ENCODE data around the gene GPD1L. TPM values are rescaled to one million over a fixed set of nuclear protein-coding genes. Genes with fewer than 3 reads are reported as not detected.

The GPD1L gene
- total and polyA plus RNA-seq, 2 of the 13 experiments (the other 11 are each of a cell fraction or from before 2014, with no cell fraction given): 4.9 to 13.7 TPM

GRCh38 chr3:32216172-32216783 is 109.9 kb downstream of the GPD1L start (continued):
- no peak for TF ChIP-seq ZNF17 (CRISPR knock-in tag; IDR thresholded peaks at IDR 0.05)
- peak; percentile 11; the same call in 1 of the 2 replicates for TF ChIP-seq CTCF (CRISPR knock-in tag; IDR thresholded peaks at IDR 0.05)
- TF ChIP-seq ZNF691 (CRISPR knock-in tag; IDR thresholded peaks at IDR 0.05; ENCODE audit: borderline replicate concordance, low read depth): 0 out of 2 replicates have a peak, but pooled peaks have one; percentile 69
- TF ChIP-seq FLYWCH1 (CRISPR knock-in tag; IDR thresholded peaks at IDR 0.05): no peak
- no peak for TF ChIP-seq PHB2 (IDR thresholded peaks at IDR 0.05; ENCODE audit: partially characterized antibody)
- TF ChIP-seq RAD21 (CRISPR knock-in tag; IDR thresholded peaks at IDR 0.05): peak; percentile 35; the same call in 1 of the 2 replicates
- peak; percentile 77; the same call in 1 of the 2 replicates for TF ChIP-seq ZNF761 (CRISPR knock-in tag; conservative IDR thresholded peaks at IDR 0.05)
- no peak for TF ChIP-seq HIC2 (CRISPR knock-in tag; IDR thresholded peaks at IDR 0.05; ENCODE audit: low read depth)
- peak; percentile 37; the same call in 1 of the 2 replicates for TF ChIP-seq ZNF639 (CRISPR knock-in tag; conservative IDR thresholded peaks at IDR 0.05)
- peak; percentile 54; the same call in 1 of the 2 replicates for TF ChIP-seq SPEN (CRISPR knock-in tag; IDR thresholded peaks at IDR 0.05; ENCODE audit: low read depth)
- TF ChIP-seq ZFX (CRISPR knock-in tag; IDR thresholded peaks at IDR 0.05; ENCODE audit: low read depth): peak; percentile 23; the same call in 1 of the 2 replicates
- no peak for TF ChIP-seq ZNF496 (CRISPR knock-in tag; IDR thresholded peaks at IDR 0.05; ENCODE audit: insufficient replicate concordance)
- no peak for TF ChIP-seq CREB3 (CRISPR knock-in tag; IDR thresholded peaks at IDR 0.05)
- peak; percentile 89; the same call in 1 of the 2 replicates for TF ChIP-seq ZBTB20 (CRISPR knock-in tag; IDR thresholded peaks at IDR 0.05; ENCODE audit: borderline replicate concordance, low read depth)
- no peak; the same call in 1 of the 2 replicates for TF ChIP-seq ZNF567 (CRISPR knock-in tag; IDR thresholded peaks at IDR 0.05; ENCODE audit: borderline replicate concordance)
- peak; percentile 89 for TF ChIP-seq ZEB1 (IDR thresholded peaks at IDR 0.05; ENCODE audit: insufficient replicate concordance, low read depth)
- TF ChIP-seq PITX1 (CRISPR knock-in tag; IDR thresholded peaks at IDR 0.05): peak; percentile 100
- TF ChIP-seq DDIT3 (CRISPR knock-in tag; IDR thresholded peaks at IDR 0.05): no peak
- no peak for TF ChIP-seq PRPF4 (IDR thresholded peaks at IDR 0.05; ENCODE audit: low read depth, low read length, poor library complexity, severe bottlenecking)
- peak; percentile 96 for TF ChIP-seq BCL6 (CRISPR knock-in tag; IDR thresholded peaks at IDR 0.05)
- TF ChIP-seq HOXA3 (CRISPR knock-in tag; IDR thresholded peaks at IDR 0.05): peak; percentile 86
- peak; percentile 82 for TF ChIP-seq XRCC5 (optimal IDR thresholded peaks at IDR 0.05; ENCODE audit: low read length)
- TF ChIP-seq MEF2D (CRISPR knock-in tag; IDR thresholded peaks at IDR 0.05): peak; percentile 89
